Astrocyte (in vitro differentiated cells and primary cell): Measurements from ENCODE around the gene DNAH6. TPM values are rescaled to one million over a fixed set of nuclear protein-coding genes. Genes with fewer than 3 reads are reported as not detected.
A peak's percentile ranks its signal among the peaks of the same experiment; 100 is the strongest.

Source experiments
- DNase-seq: peaks from one replicate; pipeline ENCODE4 v3.0.0-alpha.2; 2010; ENCODE audit warnings: low read depth
- FAIRE-seq: peaks from 2 replicates; lab custom pipeline; 2011; peaks lifted over from hg19 to GRCh38; lab: Jason Lieb, UNC
- H2AFZ ChIP-seq: 2 replicates; pipeline ENCODE4 v1.6.0; 2012; ENCODE audit warnings: low read depth, low read length, inconsistent platforms
- H3K27ac ChIP-seq: 2 replicates; pipeline ENCODE4 v1.5.1; 2011; ENCODE audit warnings: low read depth, low read length, inconsistent platforms
- H3K27me3 ChIP-seq: 2 replicates; pipeline ENCODE4 v1.6.0; 2011; ENCODE audit warnings: low read length, inconsistent platforms; ENCODE audit not compliant: insufficient read depth
- H3K36me3 ChIP-seq: 2 replicates; pipeline ENCODE4 v1.5.1; 2011; ENCODE audit warnings: low read length, inconsistent platforms; ENCODE audit not compliant: insufficient read depth
- H3K4me1 ChIP-seq: 2 replicates; pipeline ENCODE4 v1.5.1; 2011; ENCODE audit warnings: low read length, inconsistent platforms; ENCODE audit not compliant: insufficient read depth
- H3K4me2 ChIP-seq: 2 replicates; pipeline ENCODE4 v1.6.0; 2012; ENCODE audit warnings: low read length, inconsistent platforms
- H3K4me3 ChIP-seq: 2 replicates; pipeline ENCODE4 v1.5.1; 2011; ENCODE audit warnings: low read depth, mild to moderate bottlenecking, low read length, inconsistent platforms; ENCODE audit not compliant: insufficient read depth
- H3K79me2 ChIP-seq: 2 replicates; pipeline ENCODE4 v1.6.0; 2012; ENCODE audit warnings: mild to moderate bottlenecking, low read length, inconsistent platforms; ENCODE audit not compliant: insufficient read depth
- H3K9ac ChIP-seq: 2 replicates; pipeline ENCODE4 v1.6.0; 2012; ENCODE audit warnings: mild to moderate bottlenecking, low read length, inconsistent platforms
- H3K9me3 ChIP-seq: 2 replicates; pipeline ENCODE4 v1.5.1; 2012; ENCODE audit warnings: low read depth, mild to moderate bottlenecking, low read length, inconsistent platforms; ENCODE audit not compliant: insufficient read depth
- H4K20me1 ChIP-seq: 2 replicates; pipeline ENCODE4 v1.6.0; 2012; ENCODE audit warnings: low read length, inconsistent platforms; ENCODE audit not compliant: insufficient read depth
- H3K27ac Mint-ChIP-seq: one replicate; pipeline ENCODE4 v1.8.0; 2021; ENCODE audit warnings: mild to moderate bottlenecking, mixed read lengths; ENCODE audit not compliant: unreplicated experiment
- H3K27me3 Mint-ChIP-seq: one replicate; pipeline ENCODE4 v1.8.0; 2021; ENCODE audit warnings: low read depth, mixed read lengths; ENCODE audit not compliant: unreplicated experiment
- H3K36me3 Mint-ChIP-seq: one replicate; pipeline ENCODE4 v1.8.0; 2021; ENCODE audit warnings: low read depth, mixed read lengths; ENCODE audit not compliant: unreplicated experiment
- H3K4me1 Mint-ChIP-seq: one replicate; pipeline ENCODE4 v1.8.0; 2021; ENCODE audit warnings: low read depth, mixed read lengths; ENCODE audit not compliant: unreplicated experiment
- H3K4me3 Mint-ChIP-seq: one replicate; pipeline ENCODE4 v1.8.0; 2021; ENCODE audit warnings: mild to moderate bottlenecking, moderate library complexity, mixed read lengths; ENCODE audit not compliant: unreplicated experiment
- H3K9me3 Mint-ChIP-seq: one replicate; pipeline ENCODE4 v1.8.0; 2021; ENCODE audit warnings: mild to moderate bottlenecking, mixed read lengths; ENCODE audit not compliant: unreplicated experiment
- CTCF ChIP-seq: IDR thresholded peaks from 2 replicates; pipeline ENCODE4 v1.5.1; 2011; ENCODE audit warnings: low read depth, mild to moderate bottlenecking, inconsistent platforms, low read length, moderate library complexity; ENCODE audit not compliant: insufficient read depth
- EZH2 ChIP-seq: IDR thresholded peaks from 2 replicates; pipeline ENCODE4 v1.6.1; 2012; ENCODE audit warnings: mild to moderate bottlenecking, low read length, inconsistent platforms; ENCODE audit not compliant: insufficient read depth
- total RNA-seq: library from RNA; stranded (reverse); gene quantifications from 2 replicates; pipeline ENCODE4 v1.2.1, GENCODE V29; 2021

Gene DNAH6
- total RNA-seq, 1 donor from 2014 or later, result 0.20 TPM

DNA sequence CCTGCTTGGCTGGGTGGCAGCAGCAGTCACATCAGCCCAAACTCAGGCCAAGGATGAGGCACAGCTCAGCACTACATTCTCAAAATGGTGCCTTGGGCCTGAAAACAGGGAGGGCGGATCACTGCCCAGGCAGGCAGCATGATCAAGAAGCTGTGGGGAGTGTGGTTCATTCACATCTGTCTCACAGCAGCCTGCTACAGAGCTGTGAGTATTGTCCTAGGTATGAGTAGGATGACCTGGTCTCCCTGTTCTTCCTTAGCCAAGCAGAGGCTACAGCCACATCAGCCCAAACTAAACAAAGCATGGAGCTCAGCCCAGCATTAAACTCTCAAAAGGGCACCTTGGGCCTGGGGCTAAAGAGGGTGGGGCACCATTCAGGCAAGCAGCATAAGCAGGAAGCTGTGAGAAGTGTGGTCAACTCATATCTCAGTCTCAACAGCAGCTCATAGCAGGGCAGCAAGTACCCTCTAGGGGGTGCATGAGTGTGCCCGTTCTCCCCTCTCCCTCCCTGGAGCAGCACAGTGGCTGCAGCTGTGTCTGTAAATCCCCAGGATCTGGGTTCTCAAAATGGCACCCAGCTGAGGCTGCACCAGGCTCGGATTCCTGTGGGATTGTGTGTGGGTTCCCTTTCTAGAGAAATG is 225.0 kb downstream of the DNAH6 start:
- no peaks in the 10 kb centered on the region for H3K4me1 ChIP-seq
- FAIRE-seq, result no peak
- H3K4me2 ChIP-seq, result no peak overlapping the region
- Mint-ChIP-seq H3K4me3 (no peak overlapping the region), H3K9me3 (peaks cover 3% of the 10 kb centered on the region), H3K36me3 (no peaks in the 10 kb centered on the region), H3K27me3 (no peaks in the 10 kb centered on the region), H3K4me1 (no peaks in the 10 kb centered on the region), H3K27ac (no peak overlapping the region)
- no peak overlapping the region for H3K9ac ChIP-seq
- no peaks in the 10 kb centered on the region for H4K20me1 ChIP-seq
- TF ChIP-seq CTCF (peak; percentile 11), EZH2 (no peak)
- H3K79me2 ChIP-seq, result no peaks in the 10 kb centered on the region
- H3K36me3 ChIP-seq, result no peaks in the 10 kb centered on the region
- H3K27ac ChIP-seq, result no peak overlapping the region
- no peak overlapping the region for H2AFZ ChIP-seq
- H3K9me3 ChIP-seq, result no peaks in the 10 kb centered on the region
- no peaks in the 10 kb centered on the region for H3K27me3 ChIP-seq
- DNase-seq, result no peak
- H3K4me3 ChIP-seq, result no peak overlapping the region

GRCh38 chr2:84748341-84748740 is 232.0 kb downstream of the DNAH6 start:
- H3K36me3 ChIP-seq, result no peaks in the 10 kb centered on the region
- DNase-seq (no peak), FAIRE-seq (no peak)
- H3K9me3 ChIP-seq, result no peaks in the 10 kb centered on the region
- Mint-ChIP-seq H3K27ac (no peak overlapping the region), H3K27me3 (no peaks in the 10 kb centered on the region), H3K36me3 (no peaks in the 10 kb centered on the region), H3K4me3 (no peak overlapping the region), H3K4me1 (no peaks in the 10 kb centered on the region), H3K9me3 (no peaks in the 10 kb centered on the region)
- no peaks in the 10 kb centered on the region for H3K4me1 ChIP-seq
- H4K20me1 ChIP-seq, result no peaks in the 10 kb centered on the region
- no peak overlapping the region for H3K4me3 ChIP-seq
- H3K27ac ChIP-seq, result no peak overlapping the region
- no peaks in the 10 kb centered on the region for H3K27me3 ChIP-seq
- H3K4me2 ChIP-seq, result no peak overlapping the region
- H3K79me2 ChIP-seq, result no peaks in the 10 kb centered on the region
- H2AFZ ChIP-seq, result no peak overlapping the region
- no peak for TF ChIP-seq CTCF
- no peak for TF ChIP-seq EZH2
- H3K9ac ChIP-seq, result no peak overlapping the region

GRCh38 chr2:84749442-84749841 is 233.1 kb downstream of the DNAH6 start:
- no peak for TF ChIP-seq EZH2
- TF ChIP-seq CTCF, result no peak
- H3K36me3 Mint-ChIP-seq, result no peaks in the 10 kb centered on the region
- H3K4me1 Mint-ChIP-seq, result no peaks in the 10 kb centered on the region
- FAIRE-seq (no peak), DNase-seq (no peak)
- no peaks in the 10 kb centered on the region for H3K9me3 ChIP-seq
- H3K36me3 ChIP-seq, result no peaks in the 10 kb centered on the region
- no peak overlapping the region for H3K4me2 ChIP-seq
- no peaks in the 10 kb centered on the region for H3K27me3 ChIP-seq
- H3K4me3 ChIP-seq, result no peak overlapping the region
- no peak overlapping the region for H3K27ac Mint-ChIP-seq
- no peak overlapping the region for H2AFZ ChIP-seq
- H3K4me3 Mint-ChIP-seq, result no peak overlapping the region
- no peaks in the 10 kb centered on the region for H3K27me3 Mint-ChIP-seq
- H3K4me1 ChIP-seq, result no peaks in the 10 kb centered on the region
- no peaks in the 10 kb centered on the region for H4K20me1 ChIP-seq
- H3K9me3 Mint-ChIP-seq, result no peaks in the 10 kb centered on the region
- no peak overlapping the region for H3K27ac ChIP-seq
- H3K9ac ChIP-seq, result no peak overlapping the region
- no peaks in the 10 kb centered on the region for H3K79me2 ChIP-seq
